KMS-11 (cell line): ENCODE measurements around the gene RBM18.

Source experiments
- H2AFZ ChIP-seq: fragments of 200-600 bp; sonication (generic); 2 replicates; pipeline ENCODE4 v1.6.1; 2016; ENCODE audit warnings: antibody characterized with exemption, mixed run types, low read depth
- H3K27ac ChIP-seq: fragments of 200-600 bp; sonication (generic); 2 replicates; pipeline ENCODE4 v1.6.1; 2016; ENCODE audit warnings: mild to moderate bottlenecking, mixed run types
- H3K27me3 ChIP-seq: fragments of 200-600 bp; sonication (generic); 2 replicates; pipeline ENCODE4 v1.6.1; 2017; ENCODE audit warnings: mild to moderate bottlenecking, low read depth, mixed run types, moderate library complexity; ENCODE audit not compliant: insufficient read depth
- H3K36me3 ChIP-seq: fragments of 200-600 bp; sonication (generic); 2 replicates; pipeline ENCODE4 v1.6.1; 2017; ENCODE audit warnings: mild to moderate bottlenecking, mixed run types; ENCODE audit not compliant: insufficient read depth
- H3K4me1 ChIP-seq: fragments of 200-600 bp; sonication (generic); 2 replicates; pipeline ENCODE4 v1.6.1; 2016; ENCODE audit warnings: mild to moderate bottlenecking, low read depth, mixed run types; ENCODE audit not compliant: poor library complexity, severe bottlenecking
- H3K4me2 ChIP-seq: fragments of 200-600 bp; sonication (generic); 2 replicates; pipeline ENCODE4 v1.7.0; 2016; ENCODE audit warnings: mild to moderate bottlenecking, mixed run types
- H3K4me3 ChIP-seq: fragments of 200-600 bp; sonication (generic); IDR thresholded peaks from 2 replicates; pipeline ENCODE4 v1.6.1; 2017; ENCODE audit warnings: low read depth, low read length, mixed read lengths; ENCODE audit not compliant: insufficient read depth
- H3K79me2 ChIP-seq: fragments of 200-600 bp; sonication (generic); 2 replicates; pipeline ENCODE4 v1.6.1; 2016; ENCODE audit warnings: low read depth, mixed run types; ENCODE audit not compliant: insufficient read depth
- H3K9ac ChIP-seq: fragments of 200-600 bp; sonication (generic); 2 replicates; pipeline ENCODE4 v1.6.1; 2016; ENCODE audit warnings: mild to moderate bottlenecking, mixed run types
- H4K20me1 ChIP-seq: fragments of 200-600 bp; sonication (generic); 2 replicates; pipeline ENCODE4 v1.6.1; 2016; ENCODE audit warnings: mild to moderate bottlenecking, mixed run types; ENCODE audit not compliant: insufficient read depth
- TF ChIP-seq, protein P1 (sequence below): fragments of 200-600 bp; sonication (generic); conservative IDR thresholded peaks from 2 replicates; pipeline ENCODE4 v1.6.1; 2017; ENCODE audit warnings: low read depth, mild to moderate bottlenecking, antibody characterized with exemption, low read length, moderate library complexity, mixed read lengths

Gene RBM18

DNA sequence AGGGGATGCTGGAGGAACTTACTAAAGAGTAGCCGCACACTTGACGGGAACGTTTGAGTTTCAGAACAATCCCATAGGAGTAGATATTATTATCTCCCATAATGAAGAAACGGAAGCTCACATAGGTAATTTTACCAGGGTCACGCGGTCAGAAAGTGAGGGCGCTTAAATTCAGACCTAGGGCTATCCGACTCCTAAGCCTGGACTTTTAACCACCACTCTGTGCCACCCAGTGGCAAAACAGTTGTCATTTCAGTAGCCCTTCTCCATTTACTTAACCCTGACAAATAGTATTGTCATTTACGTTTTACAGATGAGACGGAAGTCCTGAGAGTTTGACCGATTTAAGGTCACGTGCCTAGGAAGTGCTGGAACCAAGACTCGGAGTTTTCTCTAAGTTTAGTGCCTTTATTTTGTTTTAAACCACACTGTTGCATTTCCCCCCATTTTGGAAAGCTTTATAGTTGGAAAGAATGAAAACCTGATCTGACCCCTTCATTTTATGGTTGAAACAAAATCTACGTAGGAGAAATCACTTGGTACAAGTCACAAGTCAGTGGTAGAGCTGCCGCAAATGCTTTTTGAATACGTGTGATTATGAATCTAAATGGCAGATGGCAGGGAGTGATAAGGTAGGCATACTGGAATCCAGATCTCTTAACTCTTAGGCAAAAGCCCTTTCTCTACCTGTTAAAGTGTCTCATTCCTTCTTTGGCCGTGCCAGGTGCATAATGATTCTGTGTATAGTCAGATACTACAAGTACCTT is 692 bp upstream of the RBM18 start:
- H3K36me3 ChIP-seq: peaks cover 1% of the 10 kb centered on the region; the same call in 1 of the 2 replicates
- H3K4me2 ChIP-seq: peak overlapping the region; percentile 57
- peak overlapping the region; percentile 98 for H3K9ac ChIP-seq
- H3K27ac ChIP-seq: peak overlapping the region; percentile 88
- H3K79me2 ChIP-seq: peaks cover 40% of the 10 kb centered on the region
- H3K4me1 ChIP-seq: peaks cover 31% of the 10 kb centered on the region
- TF ChIP-seq, protein P1, sequence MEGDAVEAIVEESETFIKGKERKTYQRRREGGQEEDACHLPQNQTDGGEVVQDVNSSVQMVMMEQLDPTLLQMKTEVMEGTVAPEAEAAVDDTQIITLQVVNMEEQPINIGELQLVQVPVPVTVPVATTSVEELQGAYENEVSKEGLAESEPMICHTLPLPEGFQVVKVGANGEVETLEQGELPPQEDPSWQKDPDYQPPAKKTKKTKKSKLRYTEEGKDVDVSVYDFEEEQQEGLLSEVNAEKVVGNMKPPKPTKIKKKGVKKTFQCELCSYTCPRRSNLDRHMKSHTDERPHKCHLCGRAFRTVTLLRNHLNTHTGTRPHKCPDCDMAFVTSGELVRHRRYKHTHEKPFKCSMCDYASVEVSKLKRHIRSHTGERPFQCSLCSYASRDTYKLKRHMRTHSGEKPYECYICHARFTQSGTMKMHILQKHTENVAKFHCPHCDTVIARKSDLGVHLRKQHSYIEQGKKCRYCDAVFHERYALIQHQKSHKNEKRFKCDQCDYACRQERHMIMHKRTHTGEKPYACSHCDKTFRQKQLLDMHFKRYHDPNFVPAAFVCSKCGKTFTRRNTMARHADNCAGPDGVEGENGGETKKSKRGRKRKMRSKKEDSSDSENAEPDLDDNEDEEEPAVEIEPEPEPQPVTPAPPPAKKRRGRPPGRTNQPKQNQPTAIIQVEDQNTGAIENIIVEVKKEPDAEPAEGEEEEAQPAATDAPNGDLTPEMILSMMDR: no peak
- no peaks in the 10 kb centered on the region for H4K20me1 ChIP-seq
- H2AFZ ChIP-seq: peak overlapping the region; percentile 80
- no peak overlapping the region for H3K4me3 ChIP-seq
- no peaks in the 10 kb centered on the region for H3K27me3 ChIP-seq

DNA sequence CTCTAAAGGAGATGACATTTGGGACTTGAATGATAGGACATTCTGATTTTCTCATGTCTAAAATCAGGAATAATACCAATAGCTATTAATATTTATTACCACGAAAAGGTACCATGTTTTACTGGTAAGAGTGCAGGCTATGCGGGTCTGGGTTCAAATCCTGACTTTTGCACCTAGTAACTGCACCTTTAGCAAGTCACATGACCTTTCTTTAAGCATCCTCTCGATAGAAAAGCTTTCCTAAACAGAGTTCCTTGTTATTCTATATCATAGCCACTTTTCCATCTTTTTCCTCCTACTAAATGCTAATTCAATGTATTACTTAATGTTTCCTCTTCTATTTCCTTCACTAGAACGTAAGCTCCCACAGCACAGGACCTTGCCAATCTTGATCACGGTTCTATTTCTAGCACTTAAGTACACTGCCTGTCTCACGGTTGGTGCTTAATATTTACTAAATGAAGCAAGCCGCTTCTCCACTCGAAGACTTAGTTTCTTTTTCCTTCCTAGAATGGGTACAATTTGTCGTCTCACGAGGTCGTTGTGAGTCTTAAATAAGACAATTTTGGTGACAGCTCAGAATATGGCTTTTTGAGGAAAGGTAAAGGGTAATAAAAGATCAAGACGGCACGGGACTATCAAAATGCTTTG is 816 bp downstream of the RBM18 start:
- Histone ChIP-seq H2AFZ (peak overlapping the region; percentile 80), H3K79me2 (peaks cover 40% of the 10 kb centered on the region), H3K4me3 (no peak overlapping the region), H3K4me2 (peak overlapping the region; percentile 90), H3K36me3 (peaks cover 4% of the 10 kb centered on the region; the same call in 1 of the 2 replicates), H3K27me3 (no peaks in the 10 kb centered on the region), H3K27ac (peak overlapping the region; percentile 88), H4K20me1 (no peaks in the 10 kb centered on the region), H3K9ac (peak overlapping the region; percentile 98), H3K4me1 (peaks cover 31% of the 10 kb centered on the region)
- TF ChIP-seq, protein P1: no peak

DNA sequence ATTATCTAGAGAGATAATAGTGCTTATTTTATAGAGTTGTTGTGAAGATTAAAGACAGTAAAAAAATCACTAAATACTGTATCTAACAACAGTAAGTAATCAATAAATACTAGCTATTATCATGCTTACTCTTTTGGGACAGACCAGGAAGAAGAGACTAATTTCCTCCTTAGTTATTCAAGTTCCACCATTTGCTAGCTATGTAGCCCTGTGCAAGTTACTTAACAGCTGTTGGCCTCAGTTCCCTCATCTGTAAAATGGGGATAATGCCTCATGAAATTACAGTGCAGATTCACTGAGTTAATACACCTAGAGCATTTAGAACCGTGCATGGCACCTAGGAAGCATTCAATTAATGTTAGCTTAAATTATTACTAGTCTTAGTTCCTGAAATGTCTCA is 2.6 kb downstream of the RBM18 start:
- H3K36me3 ChIP-seq: peaks cover 4% of the 10 kb centered on the region; the same call in 1 of the 2 replicates
- peaks cover 40% of the 10 kb centered on the region for H3K79me2 ChIP-seq
- no peak overlapping the region for H3K4me3 ChIP-seq
- no peaks in the 10 kb centered on the region for H3K27me3 ChIP-seq
- TF ChIP-seq, protein P1: no peak
- no peaks in the 10 kb centered on the region for H4K20me1 ChIP-seq
- H3K4me1 ChIP-seq: peaks cover 31% of the 10 kb centered on the region
- H3K9ac ChIP-seq: no peak overlapping the region
- H3K4me2 ChIP-seq: no peak overlapping the region
- no peak overlapping the region for H2AFZ ChIP-seq
- H3K27ac ChIP-seq: no peak overlapping the region

DNA sequence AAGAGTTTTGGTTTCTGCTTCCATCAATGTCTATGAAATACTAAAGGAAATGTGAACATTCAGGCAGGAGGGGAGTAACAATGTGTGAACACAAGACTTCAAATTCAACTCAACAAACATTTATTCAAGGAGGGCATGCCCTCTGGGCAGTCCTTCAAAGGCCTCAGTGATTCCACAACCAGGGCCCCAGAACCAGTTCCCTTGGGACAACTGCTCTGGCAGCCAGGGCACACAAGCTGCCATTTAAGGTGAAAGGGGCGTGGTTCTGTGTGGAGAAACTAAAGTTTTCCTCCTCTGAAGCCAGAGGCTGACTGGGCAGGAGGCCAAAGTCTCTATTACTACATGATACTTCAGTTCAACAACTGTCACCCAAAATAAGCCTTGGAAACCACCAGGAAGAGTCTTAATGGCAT is 3.2 kb downstream of the RBM18 start:
- Histone ChIP-seq H3K4me1 (peaks cover 31% of the 10 kb centered on the region), H4K20me1 (no peaks in the 10 kb centered on the region), H3K9ac (no peak overlapping the region), H2AFZ (no peak overlapping the region), H3K27ac (no peak overlapping the region), H3K27me3 (no peaks in the 10 kb centered on the region), H3K79me2 (peaks cover 36% of the 10 kb centered on the region), H3K36me3 (peaks cover 4% of the 10 kb centered on the region; the same call in 1 of the 2 replicates), H3K4me3 (no peak overlapping the region), H3K4me2 (no peak overlapping the region)
- TF ChIP-seq, protein P1: no peak
